SK-N-SH (cell line): ENCODE data around the gene PTPRD. TPM values are rescaled to one million over a fixed set of nuclear protein-coding genes. Genes with fewer than 3 reads are reported as not detected.

Experiments used
- CTCF ChIA-PET: fragments of 300-600, 350-600 bp; formaldehyde crosslinking; extraction: SDS; loops from one replicate; lab custom pipeline; 2021; lab: Yijun Ruan, JAX
- POLR2A ChIA-PET: fragments of 350-600 bp; sonication (Branson Sonifier 250); formaldehyde crosslinking; extraction: SDS; loops from one replicate; lab custom pipeline; 2020; ENCODE audit warnings: antibody characterized with exemption, inconsistent platforms; lab: Yijun Ruan, JAX
- DNase-seq: peaks from one replicate; pipeline ENCODE4 v3.0.0; 2012
- H2AFZ ChIP-seq: fragments of 200-600 bp; sonication (generic); 2 replicates; pipeline ENCODE4 v1.8.1; 2016; ENCODE audit warnings: antibody characterized with exemption, mild to moderate bottlenecking, low read depth
- H3F3A ChIP-seq: fragments of 200-600 bp; sonication (generic); replicated peaks from 2 replicates; pipeline ENCODE3; 2016; ENCODE audit warnings: antibody characterized with exemption, mild to moderate bottlenecking; ENCODE audit not compliant: insufficient read depth
- H3K27ac ChIP-seq, 2 experiments: fragments of 200-500 bp in 1 of 2; fragments of 200-600 bp in 1 of 2; sonication (Bioruptor generic) in 1 of 2; sonication (generic), shearing (Covaris generic) in 1 of 2; 2 replicates each; pipeline versions ENCODE4 v1.5.1 to v1.6.1; 2014 to 2016; ENCODE audit warnings: low read depth in 2 of 2, inconsistent platforms in 1 of 2, low read length in 1 of 2, mild to moderate bottlenecking in 1 of 2, mixed read lengths in 1 of 2
- H3K27me3 ChIP-seq: fragments of 200-600 bp; sonication (generic), shearing (Covaris generic); 2 replicates; pipeline ENCODE4 v1.6.1; 2016; ENCODE audit warnings: mixed run types; ENCODE audit not compliant: insufficient read depth
- H3K36me3 ChIP-seq, 2 experiments: fragments of 200-500 bp in 1 of 2; fragments of 200-600 bp in 1 of 2; sonication (Bioruptor generic) in 1 of 2; sonication (generic) in 1 of 2; replicated peaks in 1 of 2; 2 replicates each; pipeline versions ENCODE3 to v1.5.1; 2014 to 2016; ENCODE audit warnings: low read length in 1 of 2, mild to moderate bottlenecking in 1 of 2; ENCODE audit not compliant: insufficient read depth in 2 of 2, control insufficient read depth in 1 of 2
- H3K4me1 ChIP-seq, 2 experiments: fragments of 200-500 bp in 1 of 2; fragments of 200-600 bp in 1 of 2; sonication (Bioruptor generic) in 1 of 2; sonication (generic), shearing (Covaris generic) in 1 of 2; 2 replicates each; pipeline versions ENCODE4 v1.5.1 to v1.6.1; 2014 to 2016; ENCODE audit warnings: low read depth in 1 of 2, low read length in 1 of 2, mixed run types in 1 of 2; ENCODE audit not compliant: insufficient read depth in 2 of 2, control insufficient read depth in 1 of 2
- H3K4me2 ChIP-seq: fragments of 200-600 bp; sonication (generic), shearing (Covaris generic); 2 replicates; pipeline ENCODE4 v1.6.1; 2017; ENCODE audit warnings: mixed run types
- H3K4me3 ChIP-seq, 2 experiments: fragments of 200-500 bp in 1 of 2; fragments of 200-600 bp in 1 of 2; sonication (Bioruptor generic) in 1 of 2; sonication (generic), shearing (Covaris generic) in 1 of 2; 2 replicates each; pipeline versions ENCODE4 v1.5.1 to v1.8.1; 2014 to 2016; ENCODE audit warnings: low read depth in 2 of 2, inconsistent platforms in 1 of 2, low read length in 1 of 2, mild to moderate bottlenecking in 1 of 2, mixed read lengths in 1 of 2, moderate library complexity in 1 of 2
- H3K79me2 ChIP-seq: fragments of 200-600 bp; sonication (generic); 2 replicates; pipeline ENCODE4 v1.8.1; 2017; ENCODE audit warnings: mild to moderate bottlenecking; ENCODE audit not compliant: insufficient read depth
- H3K9ac ChIP-seq: fragments of 200-600 bp; sonication (generic); 2 replicates; pipeline ENCODE4 v1.6.1; 2017; ENCODE audit warnings: mixed run types
- H3K9me2 ChIP-seq: fragments of 200-600 bp; sonication (generic); 2 replicates; pipeline ENCODE4 v1.6.1; 2017; ENCODE audit warnings: mixed run types
- H3K9me3 ChIP-seq: fragments of 200-600 bp; sonication (generic); 2 replicates; pipeline ENCODE4 v1.6.1; 2017; ENCODE audit warnings: mixed run types, mild to moderate bottlenecking, moderate library complexity
- H4K20me1 ChIP-seq: fragments of 200-600 bp; sonication (generic); 2 replicates; pipeline ENCODE4 v1.6.1; 2017; ENCODE audit warnings: mild to moderate bottlenecking, mixed run types; ENCODE audit not compliant: insufficient read depth
- CHD2 ChIP-seq: fragments of 150-350 bp; IDR thresholded peaks from 2 replicates; pipeline ENCODE4 v1.6.1; 2018; ENCODE audit warnings: low read length; ENCODE audit not compliant: partially characterized antibody
- ELF1 ChIP-seq: IDR thresholded peaks from 2 replicates; pipeline ENCODE4 v1.4.0; 2012
- FOXM1 ChIP-seq: IDR thresholded peaks from 2 replicates; pipeline ENCODE4 v1.4.0; 2012; ENCODE audit warnings: low read depth, mild to moderate bottlenecking
- GABPA ChIP-seq: IDR thresholded peaks from 2 replicates; pipeline ENCODE4 v1.4.0; 2012; ENCODE audit warnings: low read depth, mild to moderate bottlenecking
- NFIC ChIP-seq: IDR thresholded peaks from 2 replicates; pipeline ENCODE4 v1.4.0; 2012; ENCODE audit warnings: borderline replicate concordance
- RAD21 ChIP-seq: IDR thresholded peaks from 2 replicates; pipeline ENCODE4 v1.6.1; 2012; ENCODE audit warnings: mild to moderate bottlenecking, low read length
- RFX5 ChIP-seq: IDR thresholded peaks from 2 replicates; pipeline ENCODE4 v1.6.1; 2012; ENCODE audit warnings: mild to moderate bottlenecking, improper control_type of control experiment, low read length
- SIN3A ChIP-seq: IDR thresholded peaks from 2 replicates; pipeline ENCODE4 v1.6.1; 2012; ENCODE audit warnings: low read depth, mild to moderate bottlenecking, low read length, moderate library complexity, borderline replicate concordance
- TAF1 ChIP-seq: IDR thresholded peaks from 2 replicates; pipeline ENCODE4 v1.6.1; 2012; ENCODE audit warnings: low read depth, mild to moderate bottlenecking, low read length, moderate library complexity, borderline replicate concordance
- YY1 ChIP-seq: IDR thresholded peaks from 2 replicates; pipeline ENCODE4 v1.4.0; 2012; ENCODE audit warnings: low read depth, mild to moderate bottlenecking
- WGBS: methylation state at CpG from one replicate; pipeline ENCODE4 v1.1.6; 2017; ENCODE audit warnings: low lambda C conversion rate; 5-methylcytosine and 5-hydroxymethylcytosine counted together
- polyA plus RNA-seq, 3 experiments: library from polyadenylated mRNA; depleted of rRNA; stranded (reverse); fragments of >200 nt; gene quantifications; 2 replicates each; pipeline ENCODE4 v1.2.3, GENCODE V29; 2012
- TF ChIP-seq, protein P1 (sequence below): IDR thresholded peaks from 2 replicates; pipeline ENCODE4 v1.6.1; 2012; ENCODE audit warnings: mild to moderate bottlenecking, low read depth, low read length, moderate library complexity
- TF ChIP-seq, protein P2 (sequence below): fragments of 150-350 bp; IDR thresholded peaks from 2 replicates; pipeline ENCODE4 v1.6.1; 2017; ENCODE audit warnings: antibody characterized with exemption, low read length, low read depth, borderline replicate concordance
- TF ChIP-seq, protein P3 (sequence below): fragments of 200-600 bp; sonication (generic); IDR thresholded peaks from 2 replicates; pipeline ENCODE4 v1.6.1; 2017; ENCODE audit warnings: antibody characterized with exemption, mild to moderate bottlenecking, moderate library complexity
- TF ChIP-seq, protein P4 (sequence below): IDR thresholded peaks from 2 replicates; pipeline ENCODE4 v1.4.0; 2012; ENCODE audit warnings: low read depth, borderline replicate concordance
- TF ChIP-seq, protein P5 (sequence below): IDR thresholded peaks from 2 replicates; pipeline ENCODE4; 2012
- TF ChIP-seq, protein P6 (sequence below): IDR thresholded peaks from 2 replicates; pipeline ENCODE4 v1.4.0; 2012; ENCODE audit warnings: low read depth

The PTPRD gene
- polyA plus RNA-seq, 1 of the 3 experiments (the other 2 are of a cell fraction): 0.15 TPM

DNA sequence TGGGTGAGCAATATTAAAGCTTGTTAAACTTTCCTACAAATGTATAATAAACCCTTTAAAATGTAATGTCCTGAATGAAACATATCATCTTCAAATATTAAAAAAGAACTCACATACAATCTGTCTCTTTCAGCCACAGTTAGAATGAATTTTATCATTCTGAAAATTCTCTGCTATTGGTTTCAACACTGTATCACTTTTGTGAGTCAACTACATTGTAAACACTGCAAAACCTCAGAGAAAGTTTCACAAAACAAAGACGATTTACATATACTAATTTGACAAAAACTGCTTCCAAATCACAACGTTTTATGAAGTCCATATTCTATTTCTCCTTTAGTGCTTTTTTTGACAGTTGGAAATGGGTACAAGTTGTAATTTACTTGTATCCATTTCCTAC is 1781.2 kb downstream of the PTPRD start:
- Histone ChIP-seq H3K27ac (no peak overlapping the region), H3K79me2 (no peaks in the 10 kb centered on the region), H3K9me3 (no peaks in the 10 kb centered on the region), H3K4me1 (no peaks in the 10 kb centered on the region; a peak in 1 of 4 replicates), H3K4me2 (no peak overlapping the region), H3K4me3 (no peak overlapping the region), H3K9ac (no peak overlapping the region), H3F3A (no peaks in the 10 kb centered on the region), H2AFZ (no peak overlapping the region), H3K36me3 (no peaks in the 10 kb centered on the region), H3K9me2 (no peaks in the 10 kb centered on the region), H3K27me3 (no peaks in the 10 kb centered on the region), H4K20me1 (no peaks in the 10 kb centered on the region)
- DNase-seq: no peak
- CTCF ChIA-PET: no interaction called here
- 37% methylated on average over 2 of the region's 2 CpGs for WGBS
- TF ChIP-seq, protein P1, sequence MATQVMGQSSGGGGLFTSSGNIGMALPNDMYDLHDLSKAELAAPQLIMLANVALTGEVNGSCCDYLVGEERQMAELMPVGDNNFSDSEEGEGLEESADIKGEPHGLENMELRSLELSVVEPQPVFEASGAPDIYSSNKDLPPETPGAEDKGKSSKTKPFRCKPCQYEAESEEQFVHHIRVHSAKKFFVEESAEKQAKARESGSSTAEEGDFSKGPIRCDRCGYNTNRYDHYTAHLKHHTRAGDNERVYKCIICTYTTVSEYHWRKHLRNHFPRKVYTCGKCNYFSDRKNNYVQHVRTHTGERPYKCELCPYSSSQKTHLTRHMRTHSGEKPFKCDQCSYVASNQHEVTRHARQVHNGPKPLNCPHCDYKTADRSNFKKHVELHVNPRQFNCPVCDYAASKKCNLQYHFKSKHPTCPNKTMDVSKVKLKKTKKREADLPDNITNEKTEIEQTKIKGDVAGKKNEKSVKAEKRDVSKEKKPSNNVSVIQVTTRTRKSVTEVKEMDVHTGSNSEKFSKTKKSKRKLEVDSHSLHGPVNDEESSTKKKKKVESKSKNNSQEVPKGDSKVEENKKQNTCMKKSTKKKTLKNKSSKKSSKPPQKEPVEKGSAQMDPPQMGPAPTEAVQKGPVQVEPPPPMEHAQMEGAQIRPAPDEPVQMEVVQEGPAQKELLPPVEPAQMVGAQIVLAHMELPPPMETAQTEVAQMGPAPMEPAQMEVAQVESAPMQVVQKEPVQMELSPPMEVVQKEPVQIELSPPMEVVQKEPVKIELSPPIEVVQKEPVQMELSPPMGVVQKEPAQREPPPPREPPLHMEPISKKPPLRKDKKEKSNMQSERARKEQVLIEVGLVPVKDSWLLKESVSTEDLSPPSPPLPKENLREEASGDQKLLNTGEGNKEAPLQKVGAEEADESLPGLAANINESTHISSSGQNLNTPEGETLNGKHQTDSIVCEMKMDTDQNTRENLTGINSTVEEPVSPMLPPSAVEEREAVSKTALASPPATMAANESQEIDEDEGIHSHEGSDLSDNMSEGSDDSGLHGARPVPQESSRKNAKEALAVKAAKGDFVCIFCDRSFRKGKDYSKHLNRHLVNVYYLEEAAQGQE: no peak
- TF ChIP-seq, protein P2, sequence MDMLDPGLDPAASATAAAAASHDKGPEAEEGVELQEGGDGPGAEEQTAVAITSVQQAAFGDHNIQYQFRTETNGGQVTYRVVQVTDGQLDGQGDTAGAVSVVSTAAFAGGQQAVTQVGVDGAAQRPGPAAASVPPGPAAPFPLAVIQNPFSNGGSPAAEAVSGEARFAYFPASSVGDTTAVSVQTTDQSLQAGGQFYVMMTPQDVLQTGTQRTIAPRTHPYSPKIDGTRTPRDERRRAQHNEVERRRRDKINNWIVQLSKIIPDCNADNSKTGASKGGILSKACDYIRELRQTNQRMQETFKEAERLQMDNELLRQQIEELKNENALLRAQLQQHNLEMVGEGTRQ: no peak
- TF ChIP-seq SIN3A: no peak
- TF ChIP-seq, protein P3, sequence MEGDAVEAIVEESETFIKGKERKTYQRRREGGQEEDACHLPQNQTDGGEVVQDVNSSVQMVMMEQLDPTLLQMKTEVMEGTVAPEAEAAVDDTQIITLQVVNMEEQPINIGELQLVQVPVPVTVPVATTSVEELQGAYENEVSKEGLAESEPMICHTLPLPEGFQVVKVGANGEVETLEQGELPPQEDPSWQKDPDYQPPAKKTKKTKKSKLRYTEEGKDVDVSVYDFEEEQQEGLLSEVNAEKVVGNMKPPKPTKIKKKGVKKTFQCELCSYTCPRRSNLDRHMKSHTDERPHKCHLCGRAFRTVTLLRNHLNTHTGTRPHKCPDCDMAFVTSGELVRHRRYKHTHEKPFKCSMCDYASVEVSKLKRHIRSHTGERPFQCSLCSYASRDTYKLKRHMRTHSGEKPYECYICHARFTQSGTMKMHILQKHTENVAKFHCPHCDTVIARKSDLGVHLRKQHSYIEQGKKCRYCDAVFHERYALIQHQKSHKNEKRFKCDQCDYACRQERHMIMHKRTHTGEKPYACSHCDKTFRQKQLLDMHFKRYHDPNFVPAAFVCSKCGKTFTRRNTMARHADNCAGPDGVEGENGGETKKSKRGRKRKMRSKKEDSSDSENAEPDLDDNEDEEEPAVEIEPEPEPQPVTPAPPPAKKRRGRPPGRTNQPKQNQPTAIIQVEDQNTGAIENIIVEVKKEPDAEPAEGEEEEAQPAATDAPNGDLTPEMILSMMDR: no peak
- no peak for TF ChIP-seq TAF1
- TF ChIP-seq, protein P4, sequence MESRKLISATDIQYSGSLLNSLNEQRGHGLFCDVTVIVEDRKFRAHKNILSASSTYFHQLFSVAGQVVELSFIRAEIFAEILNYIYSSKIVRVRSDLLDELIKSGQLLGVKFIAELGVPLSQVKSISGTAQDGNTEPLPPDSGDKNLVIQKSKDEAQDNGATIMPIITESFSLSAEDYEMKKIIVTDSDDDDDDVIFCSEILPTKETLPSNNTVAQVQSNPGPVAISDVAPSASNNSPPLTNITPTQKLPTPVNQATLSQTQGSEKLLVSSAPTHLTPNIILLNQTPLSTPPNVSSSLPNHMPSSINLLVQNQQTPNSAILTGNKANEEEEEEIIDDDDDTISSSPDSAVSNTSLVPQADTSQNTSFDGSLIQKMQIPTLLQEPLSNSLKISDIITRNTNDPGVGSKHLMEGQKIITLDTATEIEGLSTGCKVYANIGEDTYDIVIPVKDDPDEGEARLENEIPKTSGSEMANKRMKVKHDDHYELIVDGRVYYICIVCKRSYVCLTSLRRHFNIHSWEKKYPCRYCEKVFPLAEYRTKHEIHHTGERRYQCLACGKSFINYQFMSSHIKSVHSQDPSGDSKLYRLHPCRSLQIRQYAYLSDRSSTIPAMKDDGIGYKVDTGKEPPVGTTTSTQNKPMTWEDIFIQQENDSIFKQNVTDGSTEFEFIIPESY: no peak
- TF ChIP-seq ELF1: no peak
- TF ChIP-seq, protein P5, sequence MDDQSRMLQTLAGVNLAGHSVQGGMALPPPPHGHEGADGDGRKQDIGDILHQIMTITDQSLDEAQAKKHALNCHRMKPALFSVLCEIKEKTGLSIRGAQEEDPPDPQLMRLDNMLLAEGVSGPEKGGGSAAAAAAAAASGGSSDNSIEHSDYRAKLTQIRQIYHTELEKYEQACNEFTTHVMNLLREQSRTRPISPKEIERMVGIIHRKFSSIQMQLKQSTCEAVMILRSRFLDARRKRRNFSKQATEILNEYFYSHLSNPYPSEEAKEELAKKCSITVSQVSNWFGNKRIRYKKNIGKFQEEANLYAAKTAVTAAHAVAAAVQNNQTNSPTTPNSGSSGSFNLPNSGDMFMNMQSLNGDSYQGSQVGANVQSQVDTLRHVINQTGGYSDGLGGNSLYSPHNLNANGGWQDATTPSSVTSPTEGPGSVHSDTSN: no peak
- TF ChIP-seq RFX5: no peak
- no peak for TF ChIP-seq GABPA
- no peak for TF ChIP-seq NFIC
- TF ChIP-seq, protein P6, sequence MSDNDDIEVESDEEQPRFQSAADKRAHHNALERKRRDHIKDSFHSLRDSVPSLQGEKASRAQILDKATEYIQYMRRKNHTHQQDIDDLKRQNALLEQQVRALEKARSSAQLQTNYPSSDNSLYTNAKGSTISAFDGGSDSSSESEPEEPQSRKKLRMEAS: no peak
- no peak for TF ChIP-seq YY1
- no peak for TF ChIP-seq FOXM1
- no peak for TF ChIP-seq CHD2
- no peak for TF ChIP-seq RAD21
- POLR2A ChIA-PET: no interaction called here
